GM18505 (cell line): Measurements from ENCODE around the gene TIMP3.

ENCODE experiments used
- ATAC-seq: cut with Tn5 transposase; IDR thresholded peaks from one replicate; pipeline ENCODE4 v1.9.1; 2021; ENCODE audit not compliant: unreplicated experiment
- POLR2A ChIP-seq: IDR thresholded peaks from 4 replicates; pipeline ENCODE4 v1.6.1; 2011; ENCODE audit warnings: borderline replicate concordance; ENCODE audit not compliant: insufficient read depth, insufficient read length; ENCODE audit errors: extremely low read depth

Gene TIMP3

DNA sequence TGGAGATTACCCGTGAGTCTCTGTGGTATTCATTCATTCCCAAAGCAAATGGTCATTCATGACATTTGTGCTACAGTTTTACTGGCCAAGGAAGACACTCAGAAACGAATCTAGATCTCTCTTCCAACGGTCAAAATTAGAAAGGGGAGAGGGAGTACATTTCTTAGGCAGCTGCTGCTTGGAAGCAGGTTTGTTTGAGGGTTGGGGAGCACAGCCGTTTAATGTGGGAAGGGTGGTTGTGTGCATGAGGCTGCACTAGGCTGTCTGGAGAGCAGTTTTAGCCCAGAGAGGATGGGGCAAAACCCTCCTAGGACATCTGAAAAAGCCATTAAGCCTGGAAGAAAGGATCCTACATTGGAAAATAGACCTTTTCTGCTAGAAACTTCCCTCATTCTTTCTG is 29.7 kb upstream of the TIMP3 start:
- ATAC-seq: no peak
- no peak for TF ChIP-seq POLR2A

- no peak for ATAC-seq
- no peak for TF ChIP-seq POLR2A
These were observed 25.5 kb upstream of the TIMP3 start for GRCh38 chr22:32775957-32776356.

- no peak for ATAC-seq
- TF ChIP-seq POLR2A: no peak
These were observed 25.1 kb upstream of the TIMP3 start for GRCh38 chr22:32776397-32776796.

DNA sequence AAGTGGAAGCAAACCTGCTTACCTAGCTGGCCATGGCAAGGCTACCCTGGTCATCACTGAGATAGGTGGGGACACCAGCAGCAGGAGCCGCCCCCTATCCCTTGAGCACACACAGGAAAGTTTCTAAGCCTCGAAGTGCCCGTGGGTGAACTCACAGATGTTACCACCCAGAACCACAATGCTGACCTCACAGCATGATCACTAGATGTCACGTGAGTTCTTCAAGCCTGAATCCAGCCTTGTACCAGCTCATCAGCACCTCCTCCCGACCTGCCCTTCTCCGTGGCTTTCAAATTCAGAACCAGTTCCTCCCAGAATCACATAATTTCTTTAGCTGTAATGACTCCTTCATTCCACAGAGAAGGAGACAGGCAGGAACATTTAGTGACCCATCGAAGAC is 24.7 kb upstream of the TIMP3 start:
- no peak for ATAC-seq
- no peak for TF ChIP-seq POLR2A

DNA sequence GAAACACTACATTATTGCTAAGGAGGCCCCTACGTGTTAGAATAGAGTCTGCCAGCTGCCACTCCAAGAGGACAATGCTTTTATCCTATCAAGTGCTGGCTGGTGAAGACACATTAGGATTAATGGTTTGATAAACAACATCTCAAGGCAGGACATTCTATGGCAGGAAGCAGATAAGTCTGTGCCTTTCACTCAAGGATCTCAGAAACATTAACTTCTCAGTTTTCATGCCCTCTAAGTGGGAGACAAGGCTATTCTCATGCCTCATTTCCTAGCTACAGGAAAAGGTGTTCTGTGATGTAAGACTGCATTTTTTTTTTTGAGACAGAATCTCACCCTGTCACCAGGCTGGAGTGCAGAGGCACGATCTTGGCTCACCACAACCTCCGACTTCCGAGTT is 23.5 kb upstream of the TIMP3 start:
- TF ChIP-seq POLR2A: no peak
- no peak for ATAC-seq

- no peak for TF ChIP-seq POLR2A
- no peak for ATAC-seq
These were observed 20.7 kb upstream of the TIMP3 start for GRCh38 chr22:32780726-32781310.

GRCh38 chr22:32781695-32782094 is 19.8 kb upstream of the TIMP3 start:
- no peak for TF ChIP-seq POLR2A
- ATAC-seq: no peak

DNA sequence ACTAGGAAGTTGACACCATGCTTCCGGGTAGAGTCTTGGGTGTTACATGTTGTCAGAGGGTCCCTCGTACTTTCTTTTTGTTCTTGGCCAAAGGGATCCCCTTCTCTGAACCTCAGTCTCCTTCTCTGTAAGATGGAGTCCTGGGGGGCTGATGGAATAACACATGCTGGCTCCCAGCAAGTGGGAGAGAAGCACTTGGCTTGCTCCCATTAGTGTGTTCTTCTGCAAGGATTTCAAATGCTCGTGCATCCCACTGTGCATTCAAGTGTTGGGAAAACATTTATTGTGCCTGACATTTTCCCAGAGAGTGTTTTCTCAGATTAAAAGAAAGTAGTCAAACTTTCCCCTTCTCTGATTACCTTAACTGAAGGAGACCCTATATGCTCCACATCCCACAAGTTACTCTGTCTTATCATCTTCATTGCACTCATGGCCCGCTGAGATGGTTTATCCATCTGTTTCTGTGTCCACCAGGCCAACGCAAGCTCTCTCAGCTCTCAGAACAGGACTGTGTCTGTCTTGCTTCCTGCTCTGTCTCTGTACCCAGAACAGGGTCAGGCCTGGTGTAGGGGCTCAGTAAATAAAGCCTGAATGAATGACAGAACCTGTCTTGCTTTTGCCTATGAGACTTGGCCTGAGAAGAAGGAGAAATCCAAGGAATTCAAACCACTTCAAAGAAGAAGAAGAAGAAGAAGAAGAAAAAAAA is 16.0 kb upstream of the TIMP3 start:
- no peak for TF ChIP-seq POLR2A
- ATAC-seq: no peak

- ATAC-seq: no peak
- no peak for TF ChIP-seq POLR2A
These were observed 15.5 kb upstream of the TIMP3 start for GRCh38 chr22:32786027-32786418.

- no peak for TF ChIP-seq POLR2A
- ATAC-seq: no peak
These were observed 12.4 kb upstream of the TIMP3 start for GRCh38 chr22:32788904-32789624.

GRCh38 chr22:32789797-32790620 is 11.5 kb upstream of the TIMP3 start:
- TF ChIP-seq POLR2A: no peak
- no peak for ATAC-seq

DNA sequence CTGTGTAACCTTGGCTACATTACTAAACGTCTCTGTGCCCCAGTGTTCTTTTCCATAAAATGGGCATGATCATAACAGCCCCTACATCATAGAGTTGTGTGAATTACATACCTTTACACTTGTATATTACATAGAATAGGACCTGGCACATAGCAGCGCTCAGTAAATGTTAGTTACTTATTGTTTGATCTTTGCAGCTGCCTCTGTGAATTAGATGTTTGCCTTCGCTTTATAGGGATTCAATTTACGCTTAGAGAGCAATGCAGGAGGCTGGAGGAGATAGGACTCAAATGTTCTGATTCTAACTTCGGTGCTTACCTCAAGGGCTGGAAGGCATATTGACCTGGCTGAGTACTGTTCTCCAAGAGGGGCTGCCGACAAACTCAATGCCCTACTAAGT is 10.4 kb upstream of the TIMP3 start:
- ATAC-seq: no peak
- TF ChIP-seq POLR2A: no peak

DNA sequence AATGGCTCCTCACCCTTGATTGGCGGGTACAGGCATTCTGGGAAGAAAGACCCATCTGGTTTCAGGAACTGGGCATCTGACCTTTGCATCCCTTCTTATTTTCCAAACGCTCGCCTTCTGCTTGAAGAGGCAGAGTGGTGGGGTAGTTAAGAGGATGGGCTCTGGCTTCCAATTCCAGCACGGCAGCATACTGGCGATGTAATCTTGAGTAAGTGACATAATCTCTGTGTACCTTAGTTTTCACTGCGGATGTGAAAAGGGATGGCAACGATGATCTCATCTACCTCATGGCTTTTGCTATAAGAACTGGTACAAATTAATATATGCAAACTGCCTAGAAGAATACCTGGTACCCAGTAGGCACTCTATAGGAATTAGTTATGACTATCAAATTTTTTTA is 10.0 kb upstream of the TIMP3 start:
- TF ChIP-seq POLR2A: no peak

More for the DNA sequence above, 10.0 kb upstream of the TIMP3 start:
- ATAC-seq: no peak
